GM12875 (cell line): ENCODE data around the gene ZHX3.

ENCODE experiments used
- H3K4me3 ChIP-seq: one replicate; pipeline ENCODE4 v1.5.1; 2011; ENCODE audit warnings: low read depth, low read length, control low read depth
- CTCF ChIP-seq: IDR thresholded peaks from 2 replicates; pipeline ENCODE4 v1.5.1; 2011; ENCODE audit warnings: low read depth, mild to moderate bottlenecking, control low read depth, inconsistent platforms, low read length, moderate library complexity, borderline replicate concordance; ENCODE audit not compliant: insufficient read depth

Gene ZHX3

GRCh38 chr20:41180599-41181333, 136.8 kb downstream of the ZHX3 start:
- no peak for TF ChIP-seq CTCF
- no peak overlapping the region for H3K4me3 ChIP-seq

GRCh38 chr20:41179961-41180360, 137.6 kb downstream of the ZHX3 start:
- TF ChIP-seq CTCF = no peak
- H3K4me3 ChIP-seq = no peak overlapping the region

GRCh38 chr20:41178904-41179432, 138.6 kb downstream of the ZHX3 start:
- TF ChIP-seq CTCF = no peak
- H3K4me3 ChIP-seq = no peak overlapping the region

- no peak for TF ChIP-seq CTCF
- H3K4me3 ChIP-seq = no peak overlapping the region
Observed at GRCh38 chr20:41178495-41178894, 139.0 kb downstream of the ZHX3 start.

DNA sequence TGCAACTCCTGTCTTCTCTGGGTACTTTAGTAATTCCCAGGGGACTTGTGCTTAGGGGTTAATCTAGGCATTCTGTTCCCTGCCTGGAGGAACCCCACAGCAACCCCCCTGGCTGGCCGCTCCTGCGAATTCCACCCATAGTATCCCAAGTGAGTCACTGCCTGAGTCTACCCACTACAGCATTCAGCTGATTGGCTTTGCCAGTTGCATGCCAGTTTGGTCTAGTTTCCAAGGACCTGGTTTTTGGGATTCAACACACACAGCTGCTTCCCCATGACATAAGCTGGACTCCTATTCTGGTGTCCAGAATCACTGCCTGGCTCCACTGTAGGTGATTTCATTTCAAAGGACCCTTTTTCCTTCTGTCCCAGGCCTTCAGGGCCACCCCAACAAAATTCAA, 139.9 kb downstream of the ZHX3 start:
- TF ChIP-seq CTCF = no peak
- H3K4me3 ChIP-seq = no peak overlapping the region

DNA sequence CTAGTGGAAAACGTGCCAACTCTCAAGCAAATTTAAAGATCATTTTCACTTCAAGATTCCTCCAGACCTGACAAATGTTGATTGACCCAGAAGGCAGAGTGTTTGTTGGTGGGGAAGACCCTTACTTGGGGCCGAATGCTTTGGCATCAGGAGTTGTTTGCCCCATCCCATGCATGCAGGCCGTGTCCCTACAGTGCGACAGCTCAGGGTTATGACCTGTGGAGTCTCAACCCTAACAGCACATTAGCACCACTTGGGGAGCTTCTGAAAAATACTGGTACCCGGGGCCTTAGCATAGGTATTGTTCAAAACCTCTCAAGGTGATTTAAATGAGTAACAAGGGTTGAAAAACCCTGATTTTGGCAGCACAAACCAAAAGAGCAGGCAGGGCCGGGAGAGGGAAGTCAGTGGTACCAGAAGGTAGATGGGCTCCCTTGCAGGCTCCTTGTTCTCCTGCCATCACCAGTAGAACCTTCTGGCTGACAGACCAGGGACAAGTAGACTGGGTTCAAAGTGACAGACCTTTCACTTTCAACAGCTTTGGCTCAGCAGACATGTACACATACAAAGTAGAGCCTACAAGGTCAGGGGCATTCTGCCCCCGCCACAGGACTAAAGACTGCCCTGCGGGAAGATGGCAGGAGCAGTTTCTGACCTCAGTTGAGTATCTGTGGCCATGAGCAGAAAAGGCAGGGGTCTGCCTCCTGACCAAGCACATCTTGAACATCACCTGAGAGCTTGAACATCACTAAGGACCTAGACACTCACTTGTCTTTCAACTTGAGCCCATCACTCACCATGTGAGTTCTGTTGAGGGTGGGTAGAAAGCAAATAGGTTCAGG, 140.6 kb downstream of the ZHX3 start:
- no peak for TF ChIP-seq CTCF
- no peak overlapping the region for H3K4me3 ChIP-seq
